Naive B cell (primary cell): ENCODE data around the gene BDH1. TPM values are rescaled to one million over a fixed set of nuclear protein-coding genes. Genes with fewer than 3 reads are reported as not detected.
A peak's percentile ranks its signal among the peaks of the same experiment; 100 is the strongest.

Source experiments
- ATAC-seq, 2 donors: fragments of 150-1000 bp; cut with Tn5 transposase; 2 replicates each; pipeline ENCODE4 v1.10.0; 2021; ENCODE audit warnings: low read depth in 2 of 2, mild to moderate bottlenecking in 2 of 2, moderate library complexity in 2 of 2
- DNase-seq: peaks from one replicate; pipeline ENCODE4 v3.0.0; 2022
- H3K27ac Mint-ChIP-seq, 6 donors: one replicate each; pipeline ENCODE4 v1.8.0; 2020 to 2022; ENCODE audit warnings: mild to moderate bottlenecking in 6 of 6, mixed read lengths in 6 of 6, moderate library complexity in 5 of 6, inconsistent platforms in 2 of 6
- H3K27me3 Mint-ChIP-seq, 3 donors: one replicate each; pipeline ENCODE4 v1.8.0; 2021 to 2022; ENCODE audit warnings: mixed read lengths in 3 of 3, mild to moderate bottlenecking in 1 of 3
- H3K36me3 Mint-ChIP-seq, 2 donors: one replicate each; pipeline ENCODE4 v1.8.0; 2020 to 2022; ENCODE audit warnings: mixed read lengths in 2 of 2, inconsistent platforms in 1 of 2, mild to moderate bottlenecking in 1 of 2
- H3K4me1 Mint-ChIP-seq, 3 donors: one replicate each; pipeline ENCODE4 v1.8.0; 2020 to 2022; ENCODE audit warnings: mixed read lengths in 3 of 3, inconsistent platforms in 1 of 3, mild to moderate bottlenecking in 1 of 3, moderate library complexity in 1 of 3
- H3K4me3 Mint-ChIP-seq, 8 donors: one replicate each; pipeline ENCODE4 v1.8.0; 2020 to 2022; ENCODE audit warnings: mild to moderate bottlenecking in 8 of 8, mixed read lengths in 8 of 8, moderate library complexity in 8 of 8, inconsistent platforms in 2 of 8
- H3K9me3 Mint-ChIP-seq, 7 donors: one replicate each; pipeline ENCODE4 v1.8.0; 2020 to 2022; ENCODE audit warnings: mixed read lengths in 7 of 7, mild to moderate bottlenecking in 5 of 7, inconsistent platforms in 2 of 7, moderate library complexity in 1 of 7
- polyA plus RNA-seq, 6 donors: library from polyadenylated mRNA; unstranded; fragments of 300-500 nt; fragmentation: Illumina TruSeq; gene quantifications; one replicate each; pipeline ENCODE4 v1.2.3, GENCODE V29; 2021; ENCODE audit warnings: low read depth in 6 of 6

BDH1 gene
- polyA plus RNA-seq, 6 donors from 2014 or later: 13.9 to 25.1 (median 20.3) TPM

GRCh38 chr3:197554196-197554561 lies 1.6 kb downstream of the BDH1 start:
- no peak for DNase-seq
- no peak for ATAC-seq
- H3K4me3 Mint-ChIP-seq: peak overlapping the region; percentile 85 to 95 (median 93)
- H3K4me1 Mint-ChIP-seq: peaks cover 10 to 24% (median 17%) of the 10 kb centered on the region in 3 donors
- H3K27ac Mint-ChIP-seq: peak overlapping the region; percentile 57 to 93 (median 85)
- no peaks in the 10 kb centered on the region for H3K9me3 Mint-ChIP-seq
- peaks cover 8 to 14% (median 8%) of the 10 kb centered on the region in 3 donors for H3K27me3 Mint-ChIP-seq
- H3K36me3 Mint-ChIP-seq: no peaks in the 10 kb centered on the region

- Mint-ChIP-seq H3K27ac (peak overlapping the region in 1 of 6 donors; percentile 39), H3K4me1 (peaks cover 10 to 26% (median 21%) of the 10 kb centered on the region in 3 donors), H3K4me3 (peak overlapping the region in 3 of 8 donors; percentile 0 to 57 (median 12)), H3K27me3 (peaks cover 0 to 3% (median 0%) of the 10 kb centered on the region in 3 donors), H3K36me3 (no peaks in the 10 kb centered on the region), H3K9me3 (no peaks in the 10 kb centered on the region)
- ATAC-seq (no peak), DNase-seq (no peak)
These were observed 3.6 kb downstream of the BDH1 start for GRCh38 chr3:197552198-197552597.

- Mint-ChIP-seq H3K4me1 (peaks cover 10 to 21% (median 20%) of the 10 kb centered on the region in 3 donors), H3K9me3 (no peaks in the 10 kb centered on the region), H3K4me3 (peak overlapping the region in 1 of 8 donors; percentile 33), H3K27ac (no peak overlapping the region), H3K27me3 (no peaks in the 10 kb centered on the region), H3K36me3 (peaks cover 0 to under 1% of the 10 kb centered on the region in 2 donors)
- no peak for ATAC-seq
- no peak for DNase-seq
These were observed 5.3 kb downstream of the BDH1 start for GRCh38 chr3:197550489-197550888.

- ATAC-seq (no peak), DNase-seq (no peak)
- H3K4me3 Mint-ChIP-seq: peak overlapping the region in 1 of 8 donors; percentile 52
- peak overlapping the region in 1 of 6 donors; percentile 17 for H3K27ac Mint-ChIP-seq
- no peaks in the 10 kb centered on the region for H3K9me3 Mint-ChIP-seq
- peaks cover 7 to 21% (median 19%) of the 10 kb centered on the region in 3 donors for H3K4me1 Mint-ChIP-seq
- H3K36me3 Mint-ChIP-seq: peaks cover 0 to 8% of the 10 kb centered on the region in 2 donors
- no peaks in the 10 kb centered on the region for H3K27me3 Mint-ChIP-seq
These were observed 6.4 kb downstream of the BDH1 start for GRCh38 chr3:197549261-197549885.

GRCh38 chr3:197547306-197548011 lies 8.3 kb downstream of the BDH1 start:
- Mint-ChIP-seq H3K27ac (peak overlapping the region in 3 of 6 donors; percentile 17 to 84 (median 65)), H3K4me3 (no peak overlapping the region), H3K27me3 (no peaks in the 10 kb centered on the region), H3K36me3 (peaks cover 0 to 14% of the 10 kb centered on the region in 2 donors), H3K4me1 (peaks cover 0 to 12% (median 12%) of the 10 kb centered on the region in 3 donors), H3K9me3 (no peaks in the 10 kb centered on the region)
- DNase-seq (no peak), ATAC-seq (no peak)

GRCh38 chr3:197546307-197547085 lies 9.3 kb downstream of the BDH1 start:
- no peak overlapping the region for H3K4me3 Mint-ChIP-seq
- H3K27me3 Mint-ChIP-seq: no peaks in the 10 kb centered on the region
- H3K9me3 Mint-ChIP-seq: no peaks in the 10 kb centered on the region
- peak overlapping the region in 1 of 6 donors; percentile 30 for H3K27ac Mint-ChIP-seq
- H3K4me1 Mint-ChIP-seq: peaks cover 0 to 6% (median 4%) of the 10 kb centered on the region in 3 donors
- no peak for ATAC-seq
- H3K36me3 Mint-ChIP-seq: peaks cover 0 to 14% of the 10 kb centered on the region in 2 donors
- no peak for DNase-seq

GRCh38 chr3:197545571-197545970 lies 10.2 kb downstream of the BDH1 start:
- ATAC-seq (no peak), DNase-seq (no peak)
- peaks cover 0 to 6% (median 4%) of the 10 kb centered on the region in 3 donors for H3K4me1 Mint-ChIP-seq

GRCh38 chr3:197545101-197545500 lies 10.7 kb downstream of the BDH1 start:
- ATAC-seq (no peak), DNase-seq (no peak)
- Mint-ChIP-seq H3K36me3 (peaks cover 0 to 14% of the 10 kb centered on the region in 2 donors), H3K27ac (no peak overlapping the region), H3K9me3 (no peaks in the 10 kb centered on the region), H3K4me3 (no peak overlapping the region), H3K4me1 (peaks cover 0 to 6% (median 4%) of the 10 kb centered on the region in 3 donors), H3K27me3 (no peaks in the 10 kb centered on the region)

More at GRCh38 chr3:197545571-197545970, 10.2 kb downstream of the BDH1 start:
- peaks cover 0 to 14% of the 10 kb centered on the region in 2 donors for H3K36me3 Mint-ChIP-seq
- H3K27me3 Mint-ChIP-seq: no peaks in the 10 kb centered on the region
- no peak overlapping the region for H3K4me3 Mint-ChIP-seq
- H3K9me3 Mint-ChIP-seq: no peaks in the 10 kb centered on the region
- H3K27ac Mint-ChIP-seq: no peak overlapping the region

- no peak overlapping the region for H3K4me3 Mint-ChIP-seq
- H3K9me3 Mint-ChIP-seq: no peaks in the 10 kb centered on the region
- peaks cover 0 to 14% of the 10 kb centered on the region in 2 donors for H3K36me3 Mint-ChIP-seq
- DNase-seq (no peak), ATAC-seq (no peak)
- peaks cover 0 to 4% (median 3%) of the 10 kb centered on the region in 3 donors for H3K4me1 Mint-ChIP-seq
- peak overlapping the region in 3 of 6 donors; percentile 24 to 43 (median 39) for H3K27ac Mint-ChIP-seq
- H3K27me3 Mint-ChIP-seq: no peaks in the 10 kb centered on the region
These were observed 12.9 kb downstream of the BDH1 start for GRCh38 chr3:197542741-197543454.

- H3K4me1 Mint-ChIP-seq: peaks cover 0 to 3% (median 0%) of the 10 kb centered on the region in 3 donors
- H3K4me3 Mint-ChIP-seq: no peak overlapping the region
- H3K36me3 Mint-ChIP-seq: peaks cover 0 to 20% of the 10 kb centered on the region in 2 donors
- no peak overlapping the region for H3K27ac Mint-ChIP-seq
- H3K9me3 Mint-ChIP-seq: no peaks in the 10 kb centered on the region
- H3K27me3 Mint-ChIP-seq: no peaks in the 10 kb centered on the region
- no peak for ATAC-seq
- DNase-seq: no peak
These were observed 13.8 kb downstream of the BDH1 start for GRCh38 chr3:197541756-197542539.

GRCh38 chr3:197540961-197541377 lies 14.8 kb downstream of the BDH1 start:
- Mint-ChIP-seq H3K4me1 (peaks cover 0 to 3% (median 0%) of the 10 kb centered on the region in 3 donors), H3K27me3 (no peaks in the 10 kb centered on the region), H3K36me3 (peaks cover 0 to 20% of the 10 kb centered on the region in 2 donors), H3K9me3 (no peaks in the 10 kb centered on the region), H3K27ac (no peak overlapping the region), H3K4me3 (no peak overlapping the region)
- ATAC-seq (no peak), DNase-seq (no peak)

- no peak for ATAC-seq
These were observed 16.1 kb downstream of the BDH1 start for GRCh38 chr3:197539651-197540051.

More at GRCh38 chr3:197539651-197540051, 16.1 kb downstream of the BDH1 start:
- peak overlapping the region in 1 of 6 donors; percentile 93 for H3K27ac Mint-ChIP-seq
- H3K9me3 Mint-ChIP-seq: no peaks in the 10 kb centered on the region
- peak overlapping the region in 1 of 8 donors; percentile 68 for H3K4me3 Mint-ChIP-seq
- H3K4me1 Mint-ChIP-seq: peaks cover 0 to 2% (median 0%) of the 10 kb centered on the region in 3 donors
- DNase-seq: no peak
- H3K36me3 Mint-ChIP-seq: peaks cover 0 to 13% of the 10 kb centered on the region in 2 donors
- H3K27me3 Mint-ChIP-seq: no peaks in the 10 kb centered on the region
